ENCODE results near the gene PCDHA12.

DNA sequence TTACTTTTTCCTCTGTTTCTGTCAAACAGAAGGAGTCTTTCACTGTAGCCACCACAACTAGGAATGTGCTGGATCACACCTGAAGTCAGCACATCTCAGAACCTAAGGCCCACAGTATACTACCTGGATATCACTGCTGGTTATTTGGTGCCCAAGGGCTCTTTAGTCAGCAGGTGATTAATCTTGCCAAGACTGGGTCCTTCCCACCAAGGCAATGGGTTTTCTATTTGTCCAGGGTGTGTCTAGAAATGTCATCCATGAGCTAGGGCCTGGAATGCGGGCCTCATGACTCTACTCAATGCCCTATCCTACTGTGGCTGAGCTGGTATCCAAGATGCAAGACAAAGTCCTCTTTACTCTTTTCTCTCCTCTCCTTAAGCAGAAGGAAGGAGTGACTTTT, 41.2 kb downstream of the PCDHA12 start:
- TF ChIP-seq CTCF (IDR thresholded peaks at IDR 0.05) (no peak), EZH2phosphoT487 (IDR thresholded peaks at IDR 0.05) (no peak), EZH2 (IDR thresholded peaks at IDR 0.05) (no peak)

Data from neural progenitor cell (in vitro differentiated cells).